ENCODE measurements around the gene SLC44A1.
A peak's percentile ranks its signal among the peaks of the same experiment; 100 is the strongest.

The SLC44A1 gene

GRCh38 chr9:105341434-105342146 is 97.1 kb downstream of the SLC44A1 start:
- DNase-seq = no peak

GRCh38 chr9:105342147-105342505 is 97.7 kb downstream of the SLC44A1 start:
- DNase-seq = no peak

DNA sequence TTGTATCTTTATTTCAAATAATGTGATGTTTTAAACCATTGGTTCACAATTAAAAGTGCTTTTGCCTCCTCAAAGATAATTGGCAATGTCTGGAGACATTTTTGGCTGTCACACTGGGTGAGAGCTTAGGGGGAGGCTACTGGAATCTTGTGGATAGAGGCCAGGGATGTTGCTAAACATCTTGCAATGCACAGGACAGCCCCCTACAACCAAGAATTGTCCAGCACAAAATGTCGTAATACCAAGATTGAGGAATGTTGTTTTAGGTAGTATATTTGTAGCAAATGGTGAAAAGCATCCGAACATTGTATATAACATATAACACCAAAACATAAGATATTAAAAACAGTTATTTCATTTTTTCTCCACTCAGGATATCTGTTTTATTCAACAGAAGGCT is 99.8 kb downstream of the SLC44A1 start:
- DNase-seq = no peak

DNA sequence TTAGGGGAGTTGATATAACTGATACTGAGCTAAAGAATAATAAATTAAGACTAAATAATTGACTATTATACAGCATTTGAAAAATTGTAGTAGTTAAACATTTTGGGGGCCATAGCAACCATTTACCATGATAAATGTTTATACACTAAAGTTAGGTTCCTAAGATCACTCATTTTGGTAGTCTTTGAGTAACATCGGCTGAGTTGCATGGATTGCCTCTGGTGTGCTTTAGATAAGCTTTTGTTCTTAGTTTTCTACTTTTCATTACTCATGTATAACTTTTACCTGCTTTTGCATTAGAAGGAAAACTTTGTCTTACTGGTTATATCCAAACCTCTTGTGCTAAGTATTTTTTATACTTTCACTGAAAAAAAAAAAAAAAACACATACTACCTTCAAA is 101.2 kb downstream of the SLC44A1 start:
- no peak for DNase-seq

GRCh38 chr9:105346273-105346672 is 101.8 kb downstream of the SLC44A1 start:
- DNase-seq = no peak

DNA sequence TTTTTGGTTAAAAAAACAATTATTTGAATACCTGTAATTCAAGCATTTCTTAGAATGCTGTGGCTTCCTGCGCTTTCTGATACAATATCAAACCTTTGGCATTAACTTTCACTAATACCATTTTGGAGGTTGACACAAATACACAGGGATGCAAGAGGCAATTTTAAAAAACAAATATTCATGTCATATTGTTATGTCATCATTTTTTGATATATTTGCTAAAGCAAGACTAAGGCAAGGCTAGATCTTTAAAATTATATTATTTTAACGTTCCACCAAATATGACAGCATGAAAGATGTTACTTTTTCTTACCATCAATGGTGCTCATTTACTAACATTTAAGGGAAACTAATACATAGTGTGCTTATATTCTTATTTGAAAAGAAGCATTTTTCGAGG is 110.0 kb downstream of the SLC44A1 start:
- DNase-seq = no peak

- no peak for DNase-seq
Observed at GRCh38 chr9:105355781-105356180, 111.3 kb downstream of the SLC44A1 start.

DNA sequence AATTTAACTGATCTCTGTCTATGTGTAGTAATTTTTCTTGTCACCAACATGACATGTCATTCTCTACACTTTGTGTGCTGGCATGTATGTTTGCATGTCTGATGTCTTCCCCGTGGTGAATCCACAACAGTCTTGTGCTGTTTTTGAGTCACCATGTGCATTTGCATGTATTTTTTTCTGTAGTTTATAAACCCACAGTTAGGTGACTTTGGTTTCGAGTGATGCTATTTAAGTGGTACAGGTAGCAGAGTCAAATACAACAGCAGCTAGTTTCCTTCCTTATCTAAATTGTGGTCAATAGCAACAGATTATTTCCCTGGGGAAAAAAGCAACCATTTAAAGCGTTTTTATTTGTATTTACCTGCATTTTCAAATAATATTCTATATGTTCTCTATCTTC is 113.5 kb downstream of the SLC44A1 start:
- DNase-seq = no peak

- DNase-seq = no peak
Observed at GRCh38 chr9:105359892-105360291, 115.4 kb downstream of the SLC44A1 start.

- DNase-seq = no peak
Observed at GRCh38 chr9:105360344-105360743, 115.9 kb downstream of the SLC44A1 start.

DNA sequence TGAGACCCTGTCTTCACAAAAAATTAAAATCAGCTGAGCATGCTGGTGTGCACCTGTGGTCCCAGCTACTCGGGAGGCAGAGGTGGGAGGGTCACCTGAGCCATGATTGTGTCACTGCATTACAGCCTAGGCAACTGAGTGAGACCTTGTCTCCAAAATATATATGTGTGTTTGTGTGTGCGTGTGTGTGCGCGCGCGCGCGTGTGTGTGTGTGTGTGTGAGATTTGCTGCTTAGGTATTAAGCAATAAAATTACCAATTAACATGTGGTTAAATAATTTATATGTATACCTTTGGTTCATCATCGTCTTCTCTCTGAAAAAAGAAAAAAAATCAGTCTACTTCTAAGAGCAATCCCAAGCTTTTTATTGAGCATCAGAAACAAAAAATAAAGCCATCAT is 117.4 kb downstream of the SLC44A1 start:
- DNase-seq = no peak

DNA sequence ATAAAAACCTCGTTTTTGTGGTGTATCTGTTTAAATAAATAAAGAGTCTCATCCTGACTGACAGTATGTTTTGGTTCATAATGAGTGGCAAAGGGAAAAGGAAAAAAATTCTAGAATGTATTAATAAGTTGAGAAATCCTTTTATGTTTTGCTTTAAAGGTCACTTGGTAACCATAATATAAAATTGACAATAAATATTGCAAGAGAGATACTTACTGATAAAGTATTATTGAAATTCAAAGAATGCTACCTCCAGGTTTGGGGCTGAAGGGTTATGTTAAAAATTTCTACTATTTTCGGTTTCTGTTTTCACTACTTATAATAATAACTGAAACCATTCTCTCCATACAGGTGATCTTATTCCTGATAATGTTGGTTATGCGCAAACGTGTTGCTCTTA is 118.0 kb downstream of the SLC44A1 start:
- no peak for DNase-seq

DNA sequence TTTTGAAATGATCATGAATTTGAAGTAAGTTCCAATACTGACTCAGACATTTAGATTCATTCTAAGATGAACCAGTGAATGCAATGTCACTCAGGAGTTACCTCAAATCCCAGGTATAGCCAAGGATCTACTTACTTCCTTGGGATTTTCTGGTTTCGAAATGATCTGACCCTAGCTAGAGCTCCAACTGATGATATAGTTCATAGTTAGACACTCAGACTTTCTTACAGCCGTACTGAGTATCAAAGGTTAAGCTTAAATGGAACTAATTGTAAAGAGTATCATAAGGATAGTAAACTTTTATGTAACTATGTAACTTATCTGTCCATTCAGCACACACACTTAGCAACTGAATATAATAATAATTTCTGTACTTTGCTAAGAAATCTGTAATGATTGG is 119.4 kb downstream of the SLC44A1 start:
- no peak for DNase-seq

GRCh38 chr9:105369911-105370310 is 125.5 kb downstream of the SLC44A1 start:
- DNase-seq = no peak

DNA sequence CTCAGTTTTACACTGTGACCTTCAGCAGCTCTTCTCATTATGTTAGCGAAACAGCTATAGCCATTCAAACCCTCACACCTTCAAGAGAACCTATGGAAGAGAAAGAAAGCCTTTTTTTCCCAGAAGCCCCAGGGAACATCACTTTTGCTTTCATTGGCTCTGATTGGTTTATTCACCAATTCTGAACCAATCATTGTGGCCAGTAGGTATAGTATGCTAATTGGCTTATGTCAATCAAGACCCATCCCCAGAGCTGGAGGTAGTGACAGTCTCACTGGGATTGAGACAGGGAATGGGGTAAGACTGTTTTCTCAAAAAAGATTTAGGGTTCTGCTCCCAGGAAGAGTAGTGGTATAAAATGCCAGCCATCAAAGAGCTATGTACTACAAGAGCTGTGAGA is 129.3 kb downstream of the SLC44A1 start:
- DNase-seq = no peak

DNA sequence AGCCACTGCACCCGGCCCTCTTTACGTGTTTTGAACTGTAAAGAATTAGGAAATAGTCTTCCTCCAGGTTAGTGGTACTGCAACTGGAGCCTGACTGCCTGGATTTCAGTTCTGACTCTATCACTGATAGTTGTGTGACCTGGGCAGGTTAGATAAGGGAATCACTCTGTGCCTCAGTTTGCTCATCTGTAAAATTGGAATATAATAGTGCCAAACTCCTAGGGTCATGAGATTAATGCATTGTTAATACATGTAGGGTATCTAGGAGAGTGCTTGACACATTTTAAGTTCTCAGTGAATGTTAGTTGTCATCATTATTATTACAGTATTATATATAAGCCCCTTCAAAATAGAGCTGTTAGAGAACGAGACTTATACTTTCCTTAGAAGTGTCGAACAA is 130.9 kb downstream of the SLC44A1 start:
- DNase-seq = no peak

DNA sequence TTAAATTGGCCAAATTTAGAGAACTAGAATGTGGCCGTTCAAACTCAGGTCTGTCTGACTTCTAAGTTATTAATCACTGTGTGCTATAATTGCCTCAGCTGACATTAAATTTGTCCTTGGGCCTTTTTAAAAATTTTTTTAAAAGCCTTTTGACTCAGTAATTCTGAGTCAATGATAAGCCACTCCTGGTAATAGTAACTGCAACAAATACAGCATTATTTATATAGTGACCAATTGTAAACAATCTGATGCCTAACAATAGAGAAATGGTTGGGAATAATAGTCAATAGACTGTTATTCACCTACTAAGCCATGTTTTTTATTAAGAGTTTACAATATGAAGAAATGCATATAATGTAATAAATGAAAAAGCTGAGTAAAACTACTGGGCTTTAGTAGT is 132.4 kb downstream of the SLC44A1 start:
- DNase-seq = no peak

DNA sequence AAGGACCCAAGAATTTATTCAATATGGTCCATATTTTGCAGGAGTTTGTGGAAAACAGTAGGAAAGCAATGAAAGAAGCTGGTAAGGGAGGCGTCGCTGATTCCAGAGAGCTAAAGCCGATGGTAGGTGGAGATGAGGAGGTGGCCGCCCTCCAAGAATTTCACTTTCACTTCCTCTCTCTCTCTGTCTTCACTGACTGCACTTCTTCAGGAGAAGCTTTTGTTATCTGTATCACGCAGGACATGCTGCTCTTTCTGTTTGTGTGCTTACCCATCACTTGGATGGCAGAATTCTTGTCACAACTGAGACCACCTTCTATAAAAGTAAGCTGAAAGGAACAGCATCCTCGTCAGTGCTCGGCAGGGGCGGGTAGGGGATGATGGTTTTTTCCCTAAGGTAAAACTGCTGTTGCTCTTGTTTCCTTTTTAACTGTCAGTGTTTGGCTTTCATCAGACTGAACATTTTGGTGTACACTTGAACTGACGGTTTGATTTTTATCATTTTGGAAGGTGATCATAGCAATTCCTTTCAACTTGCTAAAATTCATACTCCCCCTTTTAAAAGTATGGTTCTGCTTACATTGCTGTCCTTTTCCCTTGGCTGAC is 141.0 kb downstream of the SLC44A1 start:
- peak; percentile 15 for DNase-seq

DNA sequence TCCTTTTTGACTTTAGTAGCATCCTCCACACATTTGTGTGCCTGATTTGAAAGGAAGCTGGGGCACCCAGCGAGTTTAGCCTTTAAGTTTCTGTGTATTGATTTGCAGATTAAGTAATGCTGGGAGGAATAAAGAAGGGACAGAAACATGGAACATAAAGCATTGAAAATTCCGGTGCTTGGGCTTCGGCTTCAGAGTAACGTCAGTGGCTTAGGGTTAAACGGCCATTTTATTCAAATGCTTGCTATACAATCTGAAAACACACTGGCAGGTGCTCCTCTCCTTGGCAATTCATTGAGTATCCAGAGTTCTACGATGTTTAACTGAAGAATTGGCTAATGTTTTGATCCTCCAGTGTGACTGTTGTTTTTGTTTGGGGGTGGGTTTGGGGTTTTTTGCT is 145.3 kb downstream of the SLC44A1 start:
- DNase-seq = no peak

DNA sequence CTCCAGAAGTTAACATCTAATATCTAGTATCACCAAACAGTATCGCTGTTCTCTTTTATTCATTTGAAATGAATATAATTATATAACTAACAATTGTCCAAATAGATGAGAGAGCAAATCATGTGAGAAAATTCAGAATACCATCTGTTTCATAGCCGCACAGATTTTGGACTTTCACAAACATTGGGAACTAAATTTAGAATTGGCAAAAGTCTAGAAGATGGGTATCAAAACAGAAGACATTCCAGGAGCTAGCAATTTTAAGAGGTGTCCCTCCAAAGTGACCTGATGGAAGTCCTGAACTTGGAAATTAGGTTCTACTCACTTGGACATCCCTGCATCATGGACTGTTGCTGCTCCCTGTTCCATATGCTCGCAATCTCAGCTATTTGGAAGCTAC is 146.4 kb downstream of the SLC44A1 start:
- DNase-seq = no peak

GRCh38 chr9:105391288-105391687 is 146.8 kb downstream of the SLC44A1 start:
- no peak for DNase-seq

DNA sequence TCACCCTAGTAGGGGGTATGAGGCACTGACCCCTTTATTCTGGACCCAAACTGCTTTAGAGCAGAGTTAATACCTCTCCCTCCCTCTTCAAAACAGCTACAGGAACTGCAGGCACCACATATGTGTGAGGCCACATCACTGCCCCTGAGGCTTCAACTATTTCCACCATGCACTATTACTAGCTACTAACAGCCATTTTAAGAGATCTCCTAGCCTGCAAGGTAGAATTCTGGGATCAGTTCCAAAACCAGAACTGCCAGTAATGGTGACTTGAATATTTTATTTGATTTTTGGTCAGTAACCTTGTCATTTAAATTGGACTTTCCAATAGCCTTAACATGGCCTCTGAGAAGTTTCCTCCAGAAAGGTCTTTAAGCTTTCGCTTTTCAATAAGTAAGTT is 148.1 kb downstream of the SLC44A1 start:
- no peak for DNase-seq

DNA sequence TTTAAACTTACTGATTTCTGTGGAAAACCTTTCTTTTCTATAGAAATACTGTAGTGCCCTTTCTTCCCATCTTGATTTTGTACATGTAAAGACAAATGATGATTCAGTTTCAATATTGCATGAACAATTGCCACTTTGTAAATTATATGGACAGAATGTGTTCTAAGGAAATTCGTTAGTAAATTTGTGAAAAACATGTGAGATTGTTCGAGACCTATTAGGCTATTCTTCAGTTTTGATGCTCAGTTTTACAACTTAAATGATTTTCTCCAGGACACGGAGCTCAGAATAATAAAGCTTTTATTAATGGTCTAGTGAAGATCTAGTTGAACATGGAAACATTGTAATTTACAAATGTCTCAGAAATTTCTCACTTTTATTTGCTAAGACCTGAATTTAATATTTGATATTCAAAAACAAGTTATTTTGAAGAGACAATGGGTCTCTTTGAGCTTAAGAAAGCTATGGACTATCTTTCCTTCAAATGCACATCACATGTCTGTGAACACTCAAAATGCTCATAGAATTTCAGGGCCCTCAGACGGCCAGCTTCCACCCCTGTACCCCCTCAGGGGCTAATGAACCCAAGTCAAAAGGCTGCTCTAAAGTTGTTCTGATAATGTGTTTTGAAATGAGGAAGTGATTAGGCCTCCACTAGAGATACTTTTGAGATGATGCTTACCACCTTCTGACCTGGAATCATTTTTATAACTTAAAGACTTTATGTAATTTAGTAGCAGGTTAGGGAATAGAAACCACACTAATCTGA is 149.3 kb downstream of the SLC44A1 start:
- no peak for DNase-seq

GRCh38 chr9:105396441-105396840 is 152.0 kb downstream of the SLC44A1 start:
- no peak for DNase-seq

Data from NK-92 treated with Interleukin-12 subunit alpha and Interleukin-12 subunit beta, amount 100 ng/mL, for 24 hours (cell line).